NCI-H1092 treated with DMSO at 0.1 percent for 48 hours (cell line): ENCODE measurements around the gene RHOBTB3.

Experiments used
- DNase-seq: peaks from one replicate; lab custom pipeline; 2025; lab: John Stamatoyannopoulos, UW

The RHOBTB3 gene

GRCh38 chr5:95841914-95842812, 111.0 kb downstream of the RHOBTB3 start:
- no peak for DNase-seq

GRCh38 chr5:95842854-95843544, 111.9 kb downstream of the RHOBTB3 start:
- DNase-seq = no peak

GRCh38 chr5:95843733-95844223, 112.6 kb downstream of the RHOBTB3 start:
- DNase-seq = no peak

GRCh38 chr5:95845391-95845790, 114.3 kb downstream of the RHOBTB3 start:
- DNase-seq = no peak
